Right atrium auricular region (tissue), 2 donors: ENCODE measurements around the gene SMG1. TPM values are rescaled to one million over a fixed set of nuclear protein-coding genes. Genes with fewer than 3 reads are reported as not detected.
A peak's percentile ranks its signal among the peaks of the same experiment; 100 is the strongest.
"Not testable (repeated sequence)": the region's sequence is repeated elsewhere in the genome, so short reads cannot be mapped to it uniquely, and the experiment has no call there.

ENCODE experiments used
- DNase-seq: peaks from one replicate; pipeline ENCODE4 v3.0.0-alpha.2; 2019; ENCODE audit warnings: low spot score
- H3K27ac ChIP-seq, 2 donors: fragments of 200-600 bp; sonication (generic); 1 replicate in 1 of 2; 2 replicates in 1 of 2; pipeline ENCODE4 v1.5.1; 2016 to 2019
- H3K27me3 ChIP-seq, 2 donors: fragments of 200-600 bp; sonication (generic); one replicate each; pipeline versions ENCODE4 v1.5.1 to v1.6.0; 2017 to 2019
- H3K36me3 ChIP-seq: fragments of 200-600 bp; sonication (generic); one replicate; pipeline ENCODE4 v1.5.1; 2016
- H3K4me1 ChIP-seq, 2 donors: fragments of 200-600 bp; sonication (generic); one replicate each; pipeline versions ENCODE4 v1.5.1 to v1.6.0; 2017 to 2019
- H3K4me3 ChIP-seq, 2 donors: fragments of 200-600 bp; sonication (generic); 1 replicate in 1 of 2; 2 replicates in 1 of 2; pipeline ENCODE4 v1.5.1; 2017 to 2019; ENCODE audit warnings: mild to moderate bottlenecking in 1 of 2, moderate library complexity in 1 of 2
- H3K9me3 ChIP-seq, 2 donors: fragments of 200-600 bp; sonication (generic); one replicate each; pipeline ENCODE4 v1.5.1; 2019
- total RNA-seq, 2 donors: library from RNA; depleted of rRNA; stranded (reverse); fragments of >200 nt; gene quantifications; one replicate each; pipeline ENCODE4 v1.1.0, GENCODE V29; 2016
- TF ChIP-seq, protein P1 (sequence below), 2 donors: fragments of 200-600 bp; sonication (generic); IDR thresholded peaks; one replicate each; pipeline ENCODE4 v1.5.1; 2019; ENCODE audit warnings: antibody characterized with exemption in 2 of 2

Gene SMG1
- total RNA-seq, 2 donors from 2014 or later = 35.9 to 49.6 TPM

DNA sequence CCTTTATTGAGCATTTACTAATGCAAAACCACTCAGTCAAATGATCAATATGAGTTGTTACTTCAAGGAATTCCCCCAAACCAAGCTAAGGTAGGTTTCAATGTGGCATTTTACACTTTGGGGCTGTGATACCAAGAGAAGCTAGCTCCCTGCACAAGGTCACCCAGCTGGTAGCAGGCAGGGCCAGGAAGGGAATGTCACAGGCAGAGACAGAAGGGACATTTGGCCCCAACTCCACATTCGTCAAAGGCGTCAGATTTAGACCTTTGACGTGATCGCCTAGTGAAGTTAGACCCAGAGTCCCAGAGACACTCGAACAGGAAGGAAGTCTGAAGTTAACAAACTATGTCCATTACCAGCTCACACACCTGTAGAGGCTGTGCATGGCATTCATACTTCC lies 5.5 kb upstream of the SMG1 start:
- TF ChIP-seq, protein P1, sequence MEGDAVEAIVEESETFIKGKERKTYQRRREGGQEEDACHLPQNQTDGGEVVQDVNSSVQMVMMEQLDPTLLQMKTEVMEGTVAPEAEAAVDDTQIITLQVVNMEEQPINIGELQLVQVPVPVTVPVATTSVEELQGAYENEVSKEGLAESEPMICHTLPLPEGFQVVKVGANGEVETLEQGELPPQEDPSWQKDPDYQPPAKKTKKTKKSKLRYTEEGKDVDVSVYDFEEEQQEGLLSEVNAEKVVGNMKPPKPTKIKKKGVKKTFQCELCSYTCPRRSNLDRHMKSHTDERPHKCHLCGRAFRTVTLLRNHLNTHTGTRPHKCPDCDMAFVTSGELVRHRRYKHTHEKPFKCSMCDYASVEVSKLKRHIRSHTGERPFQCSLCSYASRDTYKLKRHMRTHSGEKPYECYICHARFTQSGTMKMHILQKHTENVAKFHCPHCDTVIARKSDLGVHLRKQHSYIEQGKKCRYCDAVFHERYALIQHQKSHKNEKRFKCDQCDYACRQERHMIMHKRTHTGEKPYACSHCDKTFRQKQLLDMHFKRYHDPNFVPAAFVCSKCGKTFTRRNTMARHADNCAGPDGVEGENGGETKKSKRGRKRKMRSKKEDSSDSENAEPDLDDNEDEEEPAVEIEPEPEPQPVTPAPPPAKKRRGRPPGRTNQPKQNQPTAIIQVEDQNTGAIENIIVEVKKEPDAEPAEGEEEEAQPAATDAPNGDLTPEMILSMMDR (IDR thresholded peaks at IDR 0.05) = no peak
- Histone ChIP-seq H3K4me3 (no peak overlapping the region), H3K27me3 (no peaks in the 10 kb centered on the region), H3K27ac (peak overlapping the region; percentile 80 to 93), H3K36me3 (no peaks in the 10 kb centered on the region), H3K4me1 (peaks cover 0 to 27% of the 10 kb centered on the region in 2 donors), H3K9me3 (no peaks in the 10 kb centered on the region)
- peak; percentile 62 for DNase-seq

DNA sequence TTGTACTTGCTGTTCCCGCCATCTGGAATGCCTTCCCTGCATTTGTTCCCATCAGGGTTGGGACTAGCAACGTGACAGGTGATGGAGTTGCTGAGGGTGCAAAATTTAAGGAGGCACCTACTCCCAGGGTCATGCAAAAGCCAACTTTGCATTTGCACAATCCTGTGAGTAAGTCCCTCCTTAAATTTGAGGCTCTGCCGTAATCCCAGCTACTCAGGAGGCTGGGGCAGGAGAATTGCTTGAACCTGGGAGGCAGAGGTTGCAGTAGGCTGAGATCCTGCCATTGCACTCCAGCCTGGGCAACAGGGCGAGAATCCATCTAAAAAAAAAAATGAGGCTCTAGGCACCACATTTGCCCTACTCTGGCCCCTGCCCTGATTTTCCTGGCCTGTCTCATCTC lies 3.9 kb upstream of the SMG1 start:
- DNase-seq, H3K4me3 ChIP-seq, H3K27me3 ChIP-seq, H3K9me3 ChIP-seq, H3K36me3 ChIP-seq, H3K27ac ChIP-seq: not testable (repeated sequence)
- peaks cover 0 to 27% of the 10 kb centered on the region in 2 donors for H3K4me1 ChIP-seq

DNA sequence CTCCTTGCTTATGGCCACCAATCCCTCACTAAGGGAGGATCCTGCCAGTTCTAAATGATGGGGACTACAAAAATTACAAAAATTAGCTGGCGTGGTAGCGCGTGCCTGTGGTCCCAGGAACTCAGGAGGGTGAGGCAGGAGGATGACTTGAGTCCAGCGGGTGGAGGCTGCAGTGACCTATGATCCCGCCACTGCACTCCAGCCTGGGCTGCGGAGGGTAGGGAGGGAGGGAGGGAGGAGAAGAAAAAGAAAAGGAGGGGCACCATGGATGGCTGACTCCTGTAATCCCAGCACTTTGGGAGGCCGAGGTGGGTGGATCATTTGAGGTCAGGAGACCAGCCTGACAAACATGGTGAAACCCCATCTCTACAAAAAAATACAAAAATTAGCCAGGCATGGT lies 1.9 kb upstream of the SMG1 start:
- H3K4me1 ChIP-seq = peaks cover 0 to 23% of the 10 kb centered on the region in 2 donors
- not testable (repeated sequence) for H3K4me3 ChIP-seq, DNase-seq, H3K9me3 ChIP-seq, H3K27me3 ChIP-seq, H3K36me3 ChIP-seq, H3K27ac ChIP-seq

DNA sequence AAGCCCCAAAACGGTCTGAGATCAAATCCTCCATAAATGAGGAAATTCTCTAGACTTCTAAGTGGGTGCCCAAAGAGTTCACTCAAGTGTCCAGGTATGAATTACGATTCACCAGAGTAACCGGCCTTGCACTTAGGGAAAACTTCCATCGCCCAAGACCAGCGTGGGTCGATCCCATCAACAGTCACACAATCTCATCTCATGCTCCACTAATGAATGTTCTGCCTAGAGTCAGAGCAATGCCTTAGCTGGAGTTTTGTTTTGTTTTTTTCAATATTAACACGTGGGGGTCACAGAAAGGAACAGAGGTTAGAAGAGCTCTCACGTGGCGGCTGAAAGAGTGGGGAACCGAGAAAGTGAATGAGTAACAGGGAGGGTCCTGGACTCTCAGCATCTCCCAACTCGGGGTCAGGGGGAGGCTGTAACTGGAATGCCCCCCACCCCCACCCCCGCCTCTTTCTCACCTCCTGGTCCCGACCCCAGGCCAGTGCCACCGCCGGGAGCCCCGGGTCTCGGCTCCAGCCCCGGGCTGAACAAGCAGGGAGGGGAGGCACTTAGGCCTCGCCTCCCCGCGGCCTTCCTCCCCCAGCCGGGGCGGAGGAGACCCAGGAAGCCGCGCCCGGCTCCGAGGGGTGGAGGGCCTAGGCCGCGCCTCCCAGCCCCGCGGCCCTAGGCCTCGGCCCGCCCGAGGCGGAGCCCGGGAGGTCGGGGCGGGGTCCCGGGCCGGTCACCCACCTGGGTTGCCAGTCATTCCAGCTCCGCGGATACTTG lies 808 bp downstream of the SMG1 start:
- not testable (repeated sequence) for H3K4me1 ChIP-seq, H3K9me3 ChIP-seq, H3K36me3 ChIP-seq, H3K27me3 ChIP-seq, DNase-seq
- peak overlapping the region; percentile 92 to 96 for H3K4me3 ChIP-seq
- H3K27ac ChIP-seq = peak overlapping the region; percentile 92 to 99

DNA sequence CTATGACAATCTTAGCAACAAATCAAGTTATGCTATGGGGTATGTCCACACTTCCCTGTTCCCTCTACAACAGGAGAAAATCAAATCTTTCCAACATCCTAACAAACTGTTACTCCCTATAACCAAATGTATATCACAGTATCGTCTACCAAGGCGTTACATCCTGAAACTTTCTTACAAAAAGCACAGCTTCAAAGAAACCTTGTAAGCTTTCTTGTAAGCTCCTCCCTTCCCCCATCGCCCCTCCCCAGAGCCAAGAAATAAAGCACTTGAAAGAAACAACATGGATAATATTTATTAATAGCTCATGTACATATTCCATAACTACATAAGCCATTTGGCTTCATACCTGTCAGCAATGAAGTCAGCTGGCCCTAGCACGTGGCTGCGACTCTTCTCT lies 2.3 kb downstream of the SMG1 start:
- H3K4me3 ChIP-seq, DNase-seq, H3K9me3 ChIP-seq, H3K27me3 ChIP-seq, H3K36me3 ChIP-seq: not testable (repeated sequence)
- Histone ChIP-seq H3K27ac (peak overlapping the region in 1 of 2 donors; percentile 99), H3K4me1 (peaks cover 0 to 11% of the 10 kb centered on the region in 2 donors)

DNA sequence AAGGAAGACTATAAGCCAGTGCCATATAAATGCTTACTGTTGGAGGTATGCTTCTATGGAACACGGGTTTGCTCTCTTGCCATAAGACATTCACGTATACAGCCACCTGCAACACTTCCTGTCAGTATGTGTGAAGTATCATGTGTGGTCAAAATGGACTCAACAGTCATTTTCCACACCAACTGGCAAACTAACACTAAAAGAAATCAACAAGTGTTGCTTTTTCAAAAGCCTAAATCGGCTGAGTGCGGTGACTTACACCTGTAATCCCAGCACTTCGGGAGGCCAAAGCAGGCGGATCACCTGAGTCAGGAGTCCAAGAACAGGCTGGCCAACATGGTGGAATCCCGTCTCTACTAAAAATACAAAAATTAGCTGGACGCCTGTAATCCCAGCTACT lies 3.1 kb downstream of the SMG1 start:
- H3K27me3 ChIP-seq, DNase-seq, H3K4me3 ChIP-seq, H3K36me3 ChIP-seq, H3K9me3 ChIP-seq: not testable (repeated sequence)
- Histone ChIP-seq H3K4me1 (peaks cover 0 to 11% of the 10 kb centered on the region in 2 donors), H3K27ac (peak overlapping the region in 1 of 2 donors; percentile 45)

DNA sequence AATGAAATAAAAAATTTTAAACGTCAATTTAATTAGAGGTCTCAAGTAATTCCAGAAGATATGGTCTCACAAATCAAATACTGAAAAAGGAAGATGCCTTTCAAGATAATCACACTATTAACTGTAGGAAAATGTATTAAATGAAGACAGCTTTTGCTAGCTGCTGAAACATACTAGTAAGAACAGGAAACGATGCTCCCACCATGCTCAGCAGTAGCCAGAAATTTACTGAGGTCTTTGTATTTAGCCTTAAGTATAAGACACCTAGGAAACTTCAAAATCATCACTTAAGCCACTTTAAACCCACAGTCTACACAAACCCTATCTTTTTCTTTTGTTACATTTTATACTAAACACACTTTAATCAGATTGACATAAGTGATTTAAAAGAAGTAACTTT lies 16.6 kb downstream of the SMG1 start:
- H3K4me3 ChIP-seq, DNase-seq, H3K36me3 ChIP-seq, H3K27me3 ChIP-seq, H3K9me3 ChIP-seq, H3K27ac ChIP-seq: not testable (repeated sequence)
- peaks cover 0 to 13% of the 10 kb centered on the region in 2 donors for H3K4me1 ChIP-seq

DNA sequence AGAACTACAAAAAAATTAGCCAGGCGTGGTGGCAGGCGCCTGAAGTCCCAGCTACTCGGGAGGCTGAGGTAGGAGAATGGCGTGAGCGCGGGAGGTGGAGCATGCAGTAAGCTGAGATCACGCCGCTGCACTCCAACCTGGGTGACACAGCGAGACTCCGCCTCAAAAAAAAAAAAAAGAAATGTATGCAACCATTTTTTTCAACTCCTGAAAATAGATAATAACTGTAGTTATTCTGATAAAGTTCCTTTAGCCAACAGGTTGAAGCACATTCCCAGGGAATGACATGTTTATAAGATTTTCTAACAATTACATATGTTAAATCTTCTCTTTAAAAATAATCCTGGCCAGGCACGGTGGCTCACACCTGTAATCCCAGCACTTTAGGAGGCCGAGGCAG lies 17.5 kb downstream of the SMG1 start:
- not testable (repeated sequence) for H3K36me3 ChIP-seq, H3K27me3 ChIP-seq, H3K4me3 ChIP-seq, H3K9me3 ChIP-seq, H3K27ac ChIP-seq, DNase-seq
- peaks cover 0 to 13% of the 10 kb centered on the region in 2 donors for H3K4me1 ChIP-seq

DNA sequence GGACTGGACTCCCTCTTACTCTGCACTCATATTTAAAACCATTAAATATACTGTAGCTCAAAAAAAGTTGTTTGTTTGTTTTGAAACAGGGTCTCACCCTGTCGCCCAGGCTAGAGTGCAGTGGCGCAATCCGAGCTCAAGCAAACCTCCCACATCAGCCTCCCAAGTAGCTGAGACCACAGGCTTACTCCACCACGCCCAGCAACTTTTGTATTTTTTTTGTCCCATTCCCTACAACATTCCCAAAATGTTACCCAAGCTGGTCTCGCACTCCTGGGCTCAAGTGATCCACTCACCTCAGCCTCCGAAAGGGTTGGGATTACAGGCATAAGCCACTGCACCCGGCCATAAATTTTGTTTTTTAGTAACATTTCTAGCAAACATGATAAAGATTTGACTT lies 23.4 kb downstream of the SMG1 start:
- H3K4me1 ChIP-seq = peaks cover 0 to 19% of the 10 kb centered on the region in 2 donors
- not testable (repeated sequence) for H3K36me3 ChIP-seq, H3K4me3 ChIP-seq, H3K9me3 ChIP-seq, H3K27me3 ChIP-seq, H3K27ac ChIP-seq, DNase-seq

DNA sequence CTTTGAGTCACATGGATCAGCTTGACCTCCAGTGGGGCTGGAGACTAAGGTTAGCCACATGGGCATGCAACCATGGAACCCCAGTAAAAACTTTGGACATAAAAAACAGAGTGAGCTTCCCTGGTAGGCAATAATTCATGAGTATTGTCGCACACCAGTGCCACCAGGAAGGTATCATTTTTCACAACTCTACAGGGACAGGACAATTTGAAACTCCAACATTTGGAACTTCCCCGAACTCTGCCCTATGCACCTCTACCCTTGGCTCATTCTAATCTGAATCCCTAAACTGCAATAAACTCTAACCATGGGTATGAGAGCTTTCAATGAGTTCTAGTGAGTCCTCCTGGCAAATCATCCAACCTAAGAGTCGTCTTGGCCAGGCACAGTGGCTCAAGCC lies 24.2 kb downstream of the SMG1 start:
- H3K36me3 ChIP-seq, H3K27ac ChIP-seq, DNase-seq, H3K4me3 ChIP-seq, H3K9me3 ChIP-seq, H3K27me3 ChIP-seq: not testable (repeated sequence)
- peaks cover 0 to 19% of the 10 kb centered on the region in 2 donors for H3K4me1 ChIP-seq

DNA sequence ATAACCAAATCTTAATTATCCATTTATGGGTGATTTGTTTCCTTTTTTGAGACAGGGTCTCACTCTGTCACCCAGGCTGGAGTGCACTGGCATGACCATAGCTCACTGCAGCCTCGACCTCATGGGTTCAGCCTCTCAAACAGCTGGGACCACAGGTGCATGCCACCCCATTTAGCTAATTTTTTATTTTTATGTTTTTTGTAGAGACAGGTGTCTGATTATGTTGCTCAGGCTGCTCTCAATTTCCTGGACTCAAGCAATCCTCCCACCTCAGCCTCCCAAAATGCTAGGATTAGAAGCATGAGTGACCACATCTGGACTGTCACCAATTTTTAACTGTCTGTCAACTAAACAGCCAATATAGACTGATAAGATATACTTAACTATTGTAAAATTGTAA lies 25.0 kb downstream of the SMG1 start:
- not testable (repeated sequence) for H3K9me3 ChIP-seq, H3K36me3 ChIP-seq, DNase-seq, H3K27me3 ChIP-seq, H3K4me3 ChIP-seq, H3K27ac ChIP-seq
- peaks cover 0 to 15% of the 10 kb centered on the region in 2 donors for H3K4me1 ChIP-seq

DNA sequence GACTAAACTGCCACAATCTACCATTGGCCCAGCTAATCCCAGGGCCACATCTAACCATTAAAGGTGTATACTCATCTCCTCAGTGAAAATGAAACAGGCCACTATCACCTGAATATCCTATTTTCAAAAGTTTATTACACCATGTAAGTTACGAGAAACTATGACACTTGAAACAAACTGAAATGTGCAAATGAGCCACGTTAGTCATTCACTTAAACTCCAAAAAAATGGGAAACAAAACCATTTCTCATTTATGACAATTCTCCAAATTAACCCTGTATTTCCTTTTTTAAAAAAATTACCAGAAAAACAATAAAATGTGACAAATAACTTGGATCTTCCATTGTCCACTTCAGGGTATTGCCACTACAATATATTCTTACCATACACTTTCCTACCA lies 41.8 kb downstream of the SMG1 start:
- not testable (repeated sequence) for H3K4me3 ChIP-seq, H3K9me3 ChIP-seq, H3K27ac ChIP-seq, DNase-seq, H3K4me1 ChIP-seq, H3K27me3 ChIP-seq
- H3K36me3 ChIP-seq = peaks cover 27% of the 10 kb centered on the region

DNA sequence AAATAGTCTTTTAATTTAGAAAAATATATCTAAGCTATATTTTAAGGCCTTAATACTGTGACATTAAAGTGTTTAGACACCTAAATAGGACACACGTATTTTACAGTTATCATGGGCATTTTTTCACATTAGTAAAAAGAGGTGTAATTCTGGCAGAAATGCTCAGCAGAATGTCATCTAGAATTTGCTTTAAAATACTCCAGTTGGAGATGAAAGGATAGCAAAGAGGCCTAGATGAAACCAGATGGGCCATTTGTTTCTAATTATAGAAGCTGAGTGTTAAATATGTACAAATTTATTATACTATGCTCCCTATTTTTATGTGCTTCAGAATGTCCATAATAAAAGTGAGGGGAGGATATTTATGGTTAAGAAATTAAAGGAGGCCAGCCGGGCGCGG lies 48.5 kb downstream of the SMG1 start:
- H3K4me3 ChIP-seq, H3K27ac ChIP-seq, DNase-seq, H3K4me1 ChIP-seq, H3K27me3 ChIP-seq, H3K9me3 ChIP-seq: not testable (repeated sequence)
- H3K36me3 ChIP-seq = peaks cover 35% of the 10 kb centered on the region

DNA sequence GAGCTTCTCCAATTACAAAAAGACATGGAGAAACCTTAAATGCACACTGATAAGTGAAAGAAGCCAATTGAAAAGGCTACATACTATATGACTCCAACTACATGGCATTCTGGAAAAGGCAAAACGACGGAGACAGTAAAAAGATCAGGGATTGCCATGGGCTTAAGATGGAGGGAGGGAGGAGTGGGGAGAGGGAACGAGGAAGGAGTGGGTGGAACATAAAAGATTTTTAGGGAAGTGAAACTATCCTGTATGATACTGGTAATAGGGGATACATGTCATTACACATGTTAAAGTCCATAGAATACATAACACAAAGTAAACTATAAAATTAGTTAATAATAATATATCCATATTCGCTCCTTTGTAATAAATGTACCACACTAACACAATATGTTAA lies 48.9 kb downstream of the SMG1 start:
- peaks cover 35% of the 10 kb centered on the region for H3K36me3 ChIP-seq
- H3K27ac ChIP-seq, DNase-seq, H3K4me3 ChIP-seq, H3K4me1 ChIP-seq, H3K9me3 ChIP-seq, H3K27me3 ChIP-seq: not testable (repeated sequence)
